NOMO-1 treated with dmso at 0.1 percent for 144 hours (cell line): ENCODE measurements around the gene GRIFIN.
"Not testable (repeated sequence)": the region's sequence is repeated elsewhere in the genome, so short reads cannot be mapped to it uniquely, and the experiment has no call there.

Experiments used
- DNase-seq: peaks from one replicate; lab custom pipeline; 2025; ENCODE audit not compliant: unreplicated experiment; lab: John Stamatoyannopoulos, UW

The GRIFIN gene

GRCh38 chr7:2479276-2480069 lies 3.3 kb upstream of the GRIFIN start:
- DNase-seq: no peak

DNA sequence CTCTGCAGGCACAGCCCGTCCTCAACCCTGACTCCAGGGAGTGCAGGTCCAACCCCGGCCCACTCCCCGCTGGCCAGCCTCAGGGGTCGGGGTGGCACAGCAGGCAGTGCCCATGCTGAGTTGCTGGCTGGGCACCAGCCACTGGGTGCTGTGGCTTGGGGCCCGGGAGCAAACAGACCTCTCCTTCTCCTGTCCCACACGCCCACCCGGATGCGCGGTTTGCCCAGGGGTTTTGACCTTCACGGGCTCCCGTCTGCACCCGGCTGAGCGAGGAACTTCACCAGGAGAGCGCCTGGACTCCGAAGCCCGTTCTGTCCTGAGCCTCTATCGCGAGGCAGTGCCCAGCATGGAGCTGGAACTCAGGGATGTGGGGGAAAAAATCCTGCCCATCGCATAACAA lies 2.6 kb upstream of the GRIFIN start:
- no peak for DNase-seq

DNA sequence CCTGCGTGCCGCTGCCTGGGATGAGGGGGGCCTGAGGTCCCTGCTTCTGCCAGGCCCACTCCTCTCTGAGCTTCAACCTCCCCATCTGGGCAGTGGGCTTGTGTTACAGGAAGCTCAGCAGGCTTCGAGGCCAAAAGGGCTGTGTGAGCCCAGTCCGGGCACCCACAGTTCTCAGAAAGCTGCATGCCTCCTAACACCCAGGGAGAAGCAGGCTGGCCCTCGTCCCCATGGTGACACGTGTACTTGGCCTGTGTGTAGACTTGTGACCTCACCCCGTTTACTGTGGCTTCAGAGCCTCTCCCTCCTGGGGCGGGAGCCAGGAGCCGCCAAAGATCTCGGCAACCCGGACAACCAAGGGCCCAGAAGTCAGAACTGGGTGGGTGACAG lies 2.2 kb upstream of the GRIFIN start:
- no peak for DNase-seq

GRCh38 chr7:2477447-2478398 lies 1.5 kb upstream of the GRIFIN start:
- peak; percentile 42 for DNase-seq

DNA sequence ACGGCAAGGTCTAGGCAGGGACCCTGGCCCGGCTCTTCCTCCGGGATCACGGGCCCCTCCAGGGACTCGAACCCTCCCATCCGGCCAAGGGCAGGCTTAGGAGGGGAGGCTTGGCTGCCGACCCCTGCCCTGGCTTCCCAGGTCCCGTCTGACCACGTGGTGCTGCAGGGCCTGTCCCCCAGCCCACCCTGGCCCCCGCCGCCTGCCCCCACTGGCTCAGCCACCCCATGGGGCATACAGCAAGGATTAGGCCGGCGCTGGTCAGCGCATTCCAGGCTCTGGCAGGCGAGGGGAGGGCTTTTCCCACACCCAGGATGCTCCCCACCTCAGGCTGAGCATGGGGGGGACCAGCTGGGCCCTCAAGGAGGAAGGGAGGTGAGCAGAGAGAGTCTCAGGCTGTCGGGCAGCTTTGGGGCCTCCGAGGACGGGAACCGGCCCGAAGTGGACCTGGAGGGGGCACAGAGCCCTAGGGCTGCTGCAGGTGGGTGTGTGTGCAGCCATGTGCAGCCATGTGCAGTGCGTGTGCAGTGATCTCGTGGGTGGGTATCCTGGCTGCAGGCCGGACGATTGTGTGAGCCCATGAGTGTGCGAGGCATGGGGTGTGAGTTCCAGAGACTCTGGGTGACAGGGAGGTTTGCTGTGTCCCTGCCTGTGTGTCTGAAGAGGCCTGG lies 713 bp upstream of the GRIFIN start:
- DNase-seq: no peak

DNA sequence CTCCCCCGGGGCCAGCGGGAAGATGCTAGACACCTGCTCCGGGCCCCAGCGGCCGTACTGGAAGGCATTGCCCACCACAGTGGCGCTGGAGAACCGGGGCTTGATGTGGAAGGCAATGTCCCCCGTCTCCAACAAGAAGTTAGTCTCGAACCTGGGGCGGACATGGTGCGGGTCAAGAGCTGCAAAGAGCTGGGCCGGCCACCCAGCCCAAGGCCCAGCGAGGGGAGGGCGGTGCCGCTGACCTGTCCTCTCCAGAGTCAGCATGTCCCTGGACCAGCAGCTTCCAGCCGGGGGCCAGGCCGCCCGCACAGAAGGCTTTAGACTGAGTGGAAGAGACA lies 551 bp downstream of the GRIFIN start:
- DNase-seq: no peak

DNA sequence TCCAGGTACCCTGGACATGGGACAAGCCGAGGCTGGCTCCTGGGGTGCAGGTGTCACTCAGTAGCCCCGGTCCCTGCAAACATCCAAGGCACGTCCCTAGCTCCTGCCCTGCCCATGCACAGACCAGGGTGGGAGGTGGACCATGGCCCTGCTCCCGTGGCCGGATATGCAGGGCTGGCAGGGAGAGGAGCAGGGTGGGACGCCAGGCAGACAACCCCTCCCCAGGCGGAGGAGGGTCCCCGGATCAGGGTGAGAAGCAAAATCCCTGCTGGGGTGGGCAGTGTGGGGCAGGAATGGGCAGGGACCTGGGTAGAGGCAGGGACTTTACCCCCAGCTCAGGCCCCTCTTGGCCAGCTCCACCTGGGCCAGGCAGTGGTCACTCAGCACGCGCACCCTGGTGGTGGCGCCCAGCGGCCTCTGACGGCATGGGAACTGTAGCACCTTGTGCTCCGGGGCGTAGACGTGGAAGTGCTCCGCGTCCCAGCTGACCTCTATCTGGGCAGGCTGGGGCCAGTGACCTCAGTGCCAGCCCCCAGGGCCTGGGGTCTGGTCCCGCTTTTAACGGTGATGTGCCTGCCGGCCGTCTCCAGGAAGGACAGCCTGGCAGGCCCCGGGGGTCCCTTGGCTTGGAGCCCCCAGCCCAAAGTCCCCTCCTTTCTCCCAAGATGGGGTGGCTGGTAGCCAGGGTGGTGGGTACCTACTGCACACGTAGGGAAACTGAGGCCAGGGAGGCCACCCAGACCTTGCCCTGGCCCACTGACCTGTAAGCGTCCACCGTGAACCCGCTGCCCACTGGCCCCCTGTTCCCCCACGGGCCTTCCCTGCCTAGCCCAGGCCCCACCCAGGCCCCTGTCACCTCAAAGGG lies 1.2 kb downstream of the GRIFIN start:
- DNase-seq: no peak

GRCh38 chr7:2474224-2474623 lies 2.0 kb downstream of the GRIFIN start:
- no peak for DNase-seq

GRCh38 chr7:2473496-2474180 lies 2.6 kb downstream of the GRIFIN start:
- DNase-seq: no peak

DNA sequence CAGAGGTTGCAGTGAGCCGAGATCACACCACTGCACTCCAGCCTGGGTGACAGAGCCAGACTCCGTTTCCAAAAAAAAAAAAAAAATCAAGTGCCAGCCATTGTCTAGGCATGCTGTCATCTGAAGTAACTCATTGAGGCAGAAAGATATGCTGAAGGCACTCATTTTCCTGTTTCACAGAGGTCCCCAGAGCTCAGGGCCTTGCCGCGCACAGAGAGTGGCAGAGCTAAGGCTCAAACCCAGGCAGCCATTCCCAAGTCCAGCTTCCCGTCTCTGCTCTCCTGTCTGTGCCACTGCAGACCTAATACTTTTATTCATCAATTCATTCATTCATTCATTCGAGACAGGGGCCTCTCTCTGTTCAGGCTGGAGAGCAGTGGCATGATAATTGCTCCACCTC lies 3.5 kb downstream of the GRIFIN start:
- DNase-seq: no peak

DNA sequence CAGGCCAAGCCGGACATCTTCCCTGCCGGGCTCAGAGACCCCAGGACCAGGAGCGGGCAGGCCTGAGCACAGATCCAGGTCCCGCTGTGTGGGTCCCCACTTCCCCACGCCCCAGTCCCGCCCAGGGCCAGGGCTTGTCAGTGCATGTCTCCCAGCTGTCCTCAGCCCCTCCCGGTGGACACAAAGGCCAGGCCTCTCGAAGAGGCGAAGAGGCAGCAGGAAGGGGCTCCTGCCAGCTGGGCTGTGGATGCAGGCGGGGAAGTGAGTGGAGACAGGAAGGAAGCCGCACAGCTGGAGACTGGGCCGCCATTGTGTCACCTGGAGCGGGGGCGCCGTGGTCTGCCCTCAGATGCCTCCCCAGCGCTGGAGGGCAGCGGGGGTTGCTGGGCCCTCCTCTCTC lies 4.8 kb downstream of the GRIFIN start:
- DNase-seq: no peak

DNA sequence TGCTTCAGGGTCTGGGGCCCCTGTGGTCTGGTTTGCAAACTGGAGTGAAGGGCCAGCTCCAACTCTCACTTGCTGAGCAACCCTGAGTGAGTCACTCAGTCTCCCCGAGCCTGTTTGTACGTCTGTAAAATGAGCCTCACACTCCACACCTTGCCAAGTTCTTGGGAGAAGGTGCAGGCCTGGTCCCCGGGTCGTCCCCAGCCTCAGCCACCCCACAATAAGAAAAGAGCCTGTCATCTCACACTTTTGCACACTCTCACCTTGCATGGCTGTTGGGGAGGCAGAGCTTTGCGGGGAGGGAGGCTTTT lies 5.2 kb downstream of the GRIFIN start:
- no peak for DNase-seq

DNA sequence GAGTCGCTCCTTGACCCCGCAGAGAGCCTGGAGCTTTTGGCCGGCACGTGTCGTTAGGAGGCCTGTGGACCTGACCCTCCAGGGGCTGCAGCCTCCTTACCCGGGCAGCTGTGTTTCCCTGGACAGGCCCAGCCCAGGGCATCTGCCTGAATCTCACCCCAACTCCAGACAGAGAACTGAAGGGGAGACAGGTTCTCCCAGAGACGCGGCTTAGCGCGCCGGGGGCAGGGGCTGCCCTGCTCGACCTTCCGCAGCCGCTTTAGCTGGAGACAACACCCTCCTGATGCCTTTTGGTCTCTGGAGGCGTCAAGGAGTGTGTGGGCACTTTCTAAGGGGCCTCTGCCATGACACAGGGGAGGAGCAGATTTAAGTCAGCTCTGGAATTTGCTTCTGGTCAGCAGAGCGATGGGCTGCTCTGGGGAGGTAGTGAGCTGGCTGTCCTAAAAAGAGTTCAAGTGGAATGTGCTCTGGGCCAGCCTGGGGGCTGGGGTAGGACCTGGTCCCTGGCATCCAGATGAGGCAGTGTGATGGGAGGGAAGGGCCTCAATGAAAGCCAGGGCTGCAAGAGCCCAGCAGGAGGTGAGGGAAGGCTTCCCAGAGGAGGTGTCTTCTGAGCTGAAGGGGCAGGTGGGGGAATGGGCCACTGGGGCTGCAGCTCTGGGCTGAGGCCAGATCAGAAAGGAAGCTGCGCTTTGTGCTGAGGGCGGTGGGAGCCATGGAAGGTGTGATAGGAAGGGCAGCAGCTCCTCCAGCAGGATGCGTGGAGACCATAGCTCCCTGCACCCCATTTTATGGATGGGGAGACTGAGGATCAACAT lies 5.8 kb downstream of the GRIFIN start:
- no peak for DNase-seq

- DNase-seq: not testable (repeated sequence)
Measured at GRCh38 chr7:2469460-2470203, 6.6 kb downstream of the GRIFIN start.

DNA sequence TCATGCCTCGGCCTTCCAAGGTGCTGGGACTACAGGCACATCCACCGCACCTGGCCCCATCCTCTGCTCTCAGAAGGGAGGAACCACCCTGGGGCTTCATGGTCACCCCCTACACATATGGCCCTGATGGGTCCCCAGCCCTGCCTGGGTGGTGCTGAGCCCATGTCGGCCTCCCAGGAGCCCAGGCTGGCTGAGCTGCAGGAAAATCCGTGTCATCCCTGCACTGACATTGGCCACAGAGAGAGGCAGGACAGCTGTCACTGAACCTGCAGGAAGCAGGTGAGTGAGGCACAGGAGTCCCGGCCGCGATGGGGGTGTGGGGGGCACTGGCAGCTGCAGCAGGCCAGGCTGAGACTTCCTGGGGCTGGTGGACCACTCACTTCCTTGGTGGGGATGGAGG lies 8.0 kb downstream of the GRIFIN start:
- DNase-seq: no peak

- no peak for DNase-seq
Measured at GRCh38 chr7:2466675-2467074, 9.5 kb downstream of the GRIFIN start.

DNA sequence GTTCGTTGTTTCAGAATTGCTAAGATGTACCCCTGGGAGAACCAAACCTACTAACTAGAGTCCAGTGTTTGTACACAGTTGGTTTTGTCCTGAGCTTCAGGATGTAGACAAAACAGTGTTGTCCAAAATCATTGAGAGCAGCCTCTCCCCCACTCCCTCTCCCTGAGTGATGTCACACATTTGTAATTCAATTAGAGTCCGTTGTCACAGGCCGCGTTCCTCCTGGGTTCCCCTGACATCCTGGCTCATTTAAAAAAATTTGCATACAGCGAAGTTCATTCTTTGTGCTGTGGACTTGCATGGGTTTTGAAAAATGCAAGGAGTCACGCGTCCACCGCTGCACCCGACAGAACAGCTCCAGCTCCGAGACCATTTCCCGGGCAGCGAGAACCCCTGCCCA lies 10.3 kb downstream of the GRIFIN start:
- no peak for DNase-seq

GRCh38 chr7:2462731-2463130 lies 13.5 kb downstream of the GRIFIN start:
- no peak for DNase-seq
